Activated naive CD8-positive, alpha-beta T cell treated with anti-CD3 and anti-CD28 coated beads, Interleukin-2, amount 50 U/mL, for 24 hours (primary cell): ENCODE data around the gene ERI3.

ENCODE experiments used
- ATAC-seq: fragments of 150-1000 bp; cut with Tn5 transposase; one replicate; pipeline ENCODE4 v1.10.0; 2021
- DNase-seq: peaks from one replicate; pipeline ENCODE4 v3.0.0; 2021
- H3K27ac Mint-ChIP-seq: one replicate; pipeline ENCODE4 v1.8.0; 2021; ENCODE audit warnings: mild to moderate bottlenecking, mixed read lengths
- H3K27me3 Mint-ChIP-seq: one replicate; pipeline ENCODE4 v1.8.0; 2021; ENCODE audit warnings: mixed read lengths
- H3K36me3 Mint-ChIP-seq: one replicate; pipeline ENCODE4 v1.8.0; 2021; ENCODE audit warnings: low read depth, mixed read lengths
- H3K4me1 Mint-ChIP-seq: one replicate; pipeline ENCODE4 v1.8.0; 2021; ENCODE audit warnings: mixed read lengths
- H3K4me3 Mint-ChIP-seq: one replicate; pipeline ENCODE4 v1.8.0; 2021; ENCODE audit warnings: mild to moderate bottlenecking, moderate library complexity, mixed read lengths
- H3K9me3 Mint-ChIP-seq: one replicate; pipeline ENCODE4 v1.8.0; 2021; ENCODE audit warnings: mixed read lengths

ERI3 gene

DNA sequence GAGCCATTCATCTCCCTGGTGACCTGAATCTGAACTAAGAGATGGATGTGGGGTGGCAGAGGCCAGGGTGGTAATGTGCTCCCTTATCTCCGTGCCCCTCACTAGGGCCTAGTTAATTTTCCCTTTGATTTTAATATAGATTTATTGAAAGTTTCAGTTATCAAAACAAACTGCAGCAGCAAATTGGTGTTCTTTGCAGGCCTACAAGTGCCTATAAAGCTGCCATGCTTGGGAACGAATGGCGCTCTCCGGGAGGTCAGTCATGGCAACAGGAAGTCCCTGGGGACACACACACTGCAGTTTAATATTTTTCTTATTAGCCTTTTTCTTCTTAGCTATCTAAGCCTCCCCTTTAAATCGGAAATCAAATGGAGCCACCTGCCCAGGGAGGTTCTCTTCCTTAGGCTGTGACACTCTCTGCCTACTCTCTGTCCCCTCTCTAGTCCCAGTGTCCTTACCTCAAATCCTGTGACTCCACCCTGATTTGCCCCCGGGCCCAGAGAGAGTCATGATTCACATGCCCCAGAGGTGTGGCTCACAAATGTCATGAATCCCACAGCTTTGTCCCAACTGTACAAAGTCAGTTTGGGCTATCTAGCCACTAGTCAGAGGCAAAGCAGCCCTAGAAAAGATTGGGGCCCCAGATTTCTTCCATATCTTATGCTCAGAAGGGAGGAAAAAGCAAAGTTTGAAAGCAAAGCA, 4.3 kb upstream of the ERI3 start:
- no peaks in the 10 kb centered on the region for H3K9me3 Mint-ChIP-seq
- H3K36me3 Mint-ChIP-seq = no peaks in the 10 kb centered on the region
- no peak overlapping the region for H3K4me3 Mint-ChIP-seq
- ATAC-seq (no peak), DNase-seq (no peak)
- peaks cover 12% of the 10 kb centered on the region for H3K4me1 Mint-ChIP-seq
- H3K27ac Mint-ChIP-seq = no peak overlapping the region
- H3K27me3 Mint-ChIP-seq = no peaks in the 10 kb centered on the region

DNA sequence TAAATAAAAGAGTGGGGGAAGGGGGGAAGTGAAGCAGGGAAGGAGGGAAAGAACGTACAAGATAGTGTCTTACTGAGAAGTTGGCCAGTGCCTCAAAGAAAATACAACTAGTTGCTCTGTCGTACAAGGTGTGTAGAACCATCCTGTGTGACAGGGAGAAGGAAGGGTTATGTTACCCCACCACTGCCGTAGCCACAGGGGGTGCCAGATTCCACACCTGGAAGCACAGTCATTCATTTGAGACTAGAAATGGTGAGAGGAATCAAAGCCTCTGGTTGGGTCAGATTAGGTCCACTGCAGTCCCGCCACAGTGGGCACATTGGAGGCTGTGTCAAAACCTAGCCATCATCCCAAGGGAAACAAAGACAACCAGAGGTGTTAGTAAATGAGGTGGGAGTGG, 2.7 kb upstream of the ERI3 start:
- Mint-ChIP-seq H3K27ac (no peak overlapping the region), H3K4me1 (peaks cover 29% of the 10 kb centered on the region), H3K4me3 (no peak overlapping the region)

DNA sequence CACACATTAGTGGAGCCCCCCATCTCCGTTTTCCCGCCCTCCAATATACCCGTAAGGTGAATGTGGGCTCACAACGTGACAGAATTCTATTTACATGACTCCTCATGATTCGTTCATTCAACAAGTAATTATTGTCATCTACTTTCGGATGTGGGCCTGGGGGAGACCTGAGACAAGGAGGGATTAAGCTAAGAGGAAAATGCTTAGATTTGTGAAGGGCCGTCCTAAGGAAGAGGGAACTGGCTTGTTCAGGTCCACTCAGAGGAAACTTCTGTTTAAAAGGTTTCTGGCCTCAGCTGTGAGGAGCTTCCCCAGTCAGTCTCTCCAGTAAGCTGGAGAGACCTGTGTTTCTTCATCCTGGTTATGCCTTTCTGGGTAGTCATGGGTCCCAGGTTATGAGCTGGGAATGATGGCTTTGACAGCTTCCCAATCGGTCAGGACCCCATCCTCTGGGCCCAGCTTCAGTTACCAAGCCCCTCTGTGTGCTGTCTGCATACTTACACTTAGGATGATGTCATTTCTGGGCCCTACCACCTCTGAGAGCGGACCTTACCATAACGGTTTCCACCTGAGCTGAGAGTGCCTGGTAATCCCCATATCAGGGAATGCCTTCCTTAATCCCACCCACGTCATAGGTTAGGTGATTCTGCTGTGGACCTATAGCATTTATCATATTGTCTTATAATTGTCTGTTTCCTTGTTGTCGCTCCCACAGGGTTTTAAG, 687 bp upstream of the ERI3 start:
- Mint-ChIP-seq H3K9me3 (no peaks in the 10 kb centered on the region), H3K4me3 (peak overlapping the region; percentile 93), H3K27ac (peak overlapping the region; percentile 84), H3K36me3 (peaks cover 4% of the 10 kb centered on the region), H3K4me1 (peaks cover 31% of the 10 kb centered on the region), H3K27me3 (no peaks in the 10 kb centered on the region)
- DNase-seq (no peak), ATAC-seq (no peak)

More for the DNA sequence above, 2.7 kb upstream of the ERI3 start:
- Mint-ChIP-seq H3K9me3 (no peaks in the 10 kb centered on the region), H3K36me3 (no peaks in the 10 kb centered on the region), H3K27me3 (no peaks in the 10 kb centered on the region)
- ATAC-seq (no peak), DNase-seq (no peak)

DNA sequence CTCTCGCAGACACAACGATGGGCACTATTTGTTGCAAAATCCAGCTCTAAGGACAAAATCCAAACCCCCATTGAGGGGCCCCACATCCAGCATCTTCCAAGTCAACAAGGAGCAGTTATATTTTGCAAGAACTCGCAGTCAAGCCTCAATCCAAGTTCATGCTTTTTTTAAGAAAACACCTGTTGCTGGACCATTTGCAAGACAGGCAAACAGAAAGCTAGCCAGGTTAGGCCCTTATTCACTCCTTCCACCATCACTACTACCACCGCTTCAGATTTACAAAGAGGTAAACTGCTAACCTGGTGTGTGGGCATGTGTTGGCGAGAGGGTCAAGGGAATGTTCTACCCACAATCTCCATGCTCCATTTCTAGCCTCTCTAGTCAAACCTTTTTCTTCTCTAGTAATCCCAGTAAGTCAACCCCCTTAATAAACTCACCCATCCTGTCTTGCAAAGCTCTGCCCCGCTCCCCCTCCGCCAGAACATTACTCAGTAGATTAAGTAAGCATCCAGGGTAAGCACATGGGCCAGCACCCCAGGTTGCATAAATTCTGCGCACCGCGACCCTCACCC, 703 bp downstream of the ERI3 start:
- no peak for ATAC-seq
- Mint-ChIP-seq H3K4me1 (peaks cover 31% of the 10 kb centered on the region), H3K4me3 (peak overlapping the region; percentile 93), H3K36me3 (peaks cover 6% of the 10 kb centered on the region), H3K9me3 (no peaks in the 10 kb centered on the region), H3K27ac (peak overlapping the region; percentile 72), H3K27me3 (no peaks in the 10 kb centered on the region)
- DNase-seq = no peak

DNA sequence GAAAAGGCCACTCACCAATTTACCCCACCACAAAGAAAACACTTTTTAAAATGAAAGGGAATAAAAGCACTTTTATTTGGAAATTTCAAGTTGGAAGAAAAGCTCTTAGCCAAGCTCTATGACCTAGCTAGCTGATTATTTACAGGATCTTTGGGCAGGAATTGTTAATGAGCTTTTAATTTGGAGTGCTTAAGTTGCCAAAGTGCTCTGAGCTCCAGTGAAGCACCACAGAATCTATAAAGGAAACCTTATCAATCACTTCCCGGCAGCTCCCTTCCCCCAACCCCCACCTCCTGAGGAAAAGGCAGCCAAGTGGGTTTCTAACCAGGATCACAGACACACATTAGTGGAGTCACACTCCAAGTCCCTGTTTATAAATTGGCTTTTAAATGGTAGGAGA, 1.5 kb downstream of the ERI3 start:
- Mint-ChIP-seq H3K36me3 (peaks cover 6% of the 10 kb centered on the region), H3K9me3 (no peaks in the 10 kb centered on the region), H3K4me1 (peaks cover 31% of the 10 kb centered on the region), H3K4me3 (peak overlapping the region; percentile 93), H3K27me3 (no peaks in the 10 kb centered on the region), H3K27ac (no peak overlapping the region)
- DNase-seq (no peak), ATAC-seq (no peak)

DNA sequence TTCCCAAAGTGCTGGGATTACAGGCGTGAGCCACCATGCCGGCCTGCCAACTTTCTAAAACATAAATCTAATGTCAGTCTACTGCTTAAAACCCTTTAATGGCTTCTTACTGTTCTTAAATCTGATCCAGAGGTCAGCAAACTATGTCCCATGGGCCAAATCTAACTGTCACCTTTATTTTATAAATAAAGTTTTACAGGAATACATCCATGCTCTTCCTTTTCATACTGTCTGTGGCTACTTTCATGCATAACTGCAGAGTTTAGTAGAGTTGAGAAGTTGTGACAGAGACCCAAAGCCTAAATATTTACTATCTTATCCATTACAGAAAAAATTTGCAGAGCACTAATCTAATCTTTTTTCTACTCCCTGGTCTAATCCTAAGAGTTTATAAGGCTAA, 3.8 kb downstream of the ERI3 start:
- Mint-ChIP-seq H3K27me3 (no peaks in the 10 kb centered on the region), H3K4me1 (peaks cover 34% of the 10 kb centered on the region), H3K4me3 (no peak overlapping the region), H3K27ac (no peak overlapping the region), H3K36me3 (peaks cover 6% of the 10 kb centered on the region), H3K9me3 (no peaks in the 10 kb centered on the region)
- DNase-seq = no peak
- ATAC-seq = no peak

DNA sequence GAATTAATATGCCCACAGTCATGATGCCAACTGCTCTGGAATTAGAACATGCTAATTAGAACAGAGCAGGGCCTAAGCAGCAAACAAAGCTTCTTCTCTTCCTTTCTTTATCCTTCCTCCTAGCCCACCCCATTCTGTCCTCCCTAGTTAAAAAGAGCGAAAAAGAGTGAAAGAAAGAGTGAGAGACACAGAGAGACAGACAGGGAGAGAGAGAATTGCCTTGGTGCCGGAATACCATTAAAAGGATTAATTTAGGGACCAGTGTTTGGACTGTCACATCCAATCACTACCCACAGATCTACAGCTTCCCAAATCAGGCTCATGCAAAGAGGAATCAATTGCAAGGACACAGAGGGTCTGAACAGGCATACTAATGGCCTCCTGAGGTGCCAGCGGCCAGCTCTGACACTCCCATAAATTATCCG, 7.0 kb downstream of the ERI3 start:
- H3K36me3 Mint-ChIP-seq = peaks cover 6% of the 10 kb centered on the region
- no peaks in the 10 kb centered on the region for H3K27me3 Mint-ChIP-seq
- H3K27ac Mint-ChIP-seq = no peak overlapping the region
- H3K4me3 Mint-ChIP-seq = no peak overlapping the region
- ATAC-seq = no peak
- DNase-seq = no peak
- H3K9me3 Mint-ChIP-seq = no peaks in the 10 kb centered on the region
- H3K4me1 Mint-ChIP-seq = peaks cover 9% of the 10 kb centered on the region

DNA sequence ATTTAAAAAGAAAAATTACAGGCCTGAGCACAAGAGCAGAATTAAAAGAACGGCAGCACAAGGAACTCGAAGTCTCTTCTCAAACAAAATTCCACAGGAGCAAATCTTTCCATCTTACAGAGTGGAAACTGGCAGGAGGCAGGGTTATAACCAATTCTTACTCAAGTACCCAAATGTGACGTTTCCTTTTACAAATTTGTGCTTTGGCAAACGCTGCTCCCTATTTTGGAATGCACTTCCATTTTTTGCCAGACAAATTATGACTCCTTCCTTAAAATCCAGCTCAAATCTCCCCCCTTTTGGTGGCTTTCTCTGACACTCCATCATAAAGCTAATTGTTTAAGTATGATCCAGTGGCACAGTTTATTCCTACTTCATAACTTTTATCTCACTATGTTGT, 7.8 kb downstream of the ERI3 start:
- H3K4me3 Mint-ChIP-seq = no peak overlapping the region
- H3K27me3 Mint-ChIP-seq = no peaks in the 10 kb centered on the region
- H3K36me3 Mint-ChIP-seq = peaks cover 3% of the 10 kb centered on the region
- H3K27ac Mint-ChIP-seq = no peak overlapping the region
- H3K9me3 Mint-ChIP-seq = no peaks in the 10 kb centered on the region
- ATAC-seq (no peak), DNase-seq (no peak)
- H3K4me1 Mint-ChIP-seq = peaks cover 2% of the 10 kb centered on the region

DNA sequence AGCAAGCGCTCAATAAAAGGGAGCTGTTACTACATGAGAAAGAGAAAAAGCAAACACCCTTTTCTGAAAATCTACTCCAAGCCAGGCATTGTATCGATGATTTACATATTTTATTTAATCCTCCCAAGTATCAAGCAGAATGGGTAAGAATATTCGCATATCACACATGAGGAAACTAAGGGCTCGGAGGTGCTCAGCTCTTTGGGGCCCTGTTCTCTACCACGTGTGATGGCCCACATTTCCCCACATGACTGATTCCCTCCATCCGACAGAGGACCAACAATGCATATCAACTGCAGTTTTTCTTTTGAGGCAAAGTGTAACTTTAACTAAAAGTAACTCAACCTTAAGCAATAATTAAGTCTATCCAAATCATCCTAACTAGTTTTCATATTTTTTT, 8.2 kb downstream of the ERI3 start:
- Mint-ChIP-seq H3K36me3 (peaks cover 3% of the 10 kb centered on the region), H3K4me3 (no peak overlapping the region), H3K27me3 (no peaks in the 10 kb centered on the region), H3K27ac (no peak overlapping the region), H3K9me3 (no peaks in the 10 kb centered on the region), H3K4me1 (peaks cover 2% of the 10 kb centered on the region)
- ATAC-seq (no peak), DNase-seq (no peak)

DNA sequence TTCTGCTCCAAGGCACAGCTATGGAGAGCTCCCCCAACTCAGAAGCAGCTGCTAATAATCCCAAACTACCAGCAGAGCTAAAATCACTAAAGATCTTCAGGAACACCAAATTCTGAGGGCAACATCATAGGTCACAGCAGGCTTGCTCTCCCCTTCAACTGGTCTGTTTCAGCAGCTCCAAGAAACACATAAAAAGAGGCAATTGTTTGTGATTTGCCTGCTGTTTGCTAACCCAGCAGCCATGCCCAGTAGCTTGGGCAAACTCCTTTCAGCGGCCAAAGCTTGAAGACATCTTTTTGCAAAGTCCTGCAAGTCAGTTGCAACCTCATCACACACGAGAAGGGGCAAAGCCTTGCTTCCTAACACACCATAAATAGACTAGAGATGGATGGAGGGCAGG, 8.9 kb downstream of the ERI3 start:
- no peak overlapping the region for H3K27ac Mint-ChIP-seq
- H3K4me3 Mint-ChIP-seq = no peak overlapping the region
- no peak for DNase-seq
- peaks cover 3% of the 10 kb centered on the region for H3K36me3 Mint-ChIP-seq
- H3K4me1 Mint-ChIP-seq = peaks cover 2% of the 10 kb centered on the region
- ATAC-seq = no peak
- H3K9me3 Mint-ChIP-seq = no peaks in the 10 kb centered on the region
- H3K27me3 Mint-ChIP-seq = no peaks in the 10 kb centered on the region

DNA sequence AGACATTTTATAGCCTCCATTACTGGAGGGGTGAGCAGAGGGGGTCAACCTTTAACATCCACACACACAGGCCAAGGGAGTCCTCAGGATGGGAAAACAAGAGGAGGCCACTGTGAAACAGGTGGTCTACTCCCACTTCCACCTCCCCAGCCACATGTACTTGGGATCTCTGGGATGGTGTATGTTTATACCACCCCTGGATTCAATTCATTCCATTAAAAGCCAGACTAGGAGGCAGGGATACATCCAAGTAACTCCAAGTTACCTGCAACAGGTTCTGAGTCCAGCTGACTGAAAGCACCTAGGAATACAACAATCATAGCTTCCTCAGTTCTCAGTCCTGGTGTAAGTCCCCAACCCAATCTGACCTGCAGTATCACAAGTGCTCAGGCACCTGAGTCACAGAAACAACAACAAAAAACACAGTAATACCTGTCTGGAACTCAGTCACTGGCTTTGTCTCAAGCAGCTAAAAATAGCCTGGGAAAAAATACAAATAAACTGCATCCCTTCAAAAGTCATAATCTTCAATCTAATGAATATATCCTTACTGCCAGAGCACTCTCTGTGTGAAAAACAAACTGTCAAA, 9.8 kb downstream of the ERI3 start:
- no peaks in the 10 kb centered on the region for H3K27me3 Mint-ChIP-seq
- no peaks in the 10 kb centered on the region for H3K9me3 Mint-ChIP-seq
- no peak overlapping the region for H3K27ac Mint-ChIP-seq
- no peak overlapping the region for H3K4me3 Mint-ChIP-seq
- no peak for ATAC-seq
- no peak for DNase-seq
- peaks cover 2% of the 10 kb centered on the region for H3K4me1 Mint-ChIP-seq
- H3K36me3 Mint-ChIP-seq = peaks cover under 1% of the 10 kb centered on the region

DNA sequence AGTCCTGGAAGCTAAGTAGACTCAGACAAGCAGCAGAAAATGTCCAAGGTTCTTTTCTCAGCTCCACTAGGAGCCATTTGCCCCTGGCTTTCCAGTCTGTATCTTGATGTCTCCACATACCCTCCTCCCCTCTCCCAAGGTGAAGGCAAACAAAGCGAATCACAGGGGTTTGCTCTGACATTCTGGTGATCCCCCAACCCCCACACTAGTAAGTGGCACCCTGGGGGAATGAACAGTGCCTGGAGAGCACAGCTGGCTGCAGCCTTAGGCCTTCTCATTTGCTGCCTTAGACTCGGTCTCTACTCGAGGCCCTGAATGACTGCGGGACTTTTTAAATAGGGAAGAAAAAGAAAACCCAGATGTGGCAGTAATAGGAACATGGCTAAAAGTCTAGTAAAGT, 15.3 kb downstream of the ERI3 start:
- H3K4me1 Mint-ChIP-seq = no peaks in the 10 kb centered on the region
- peaks cover 36% of the 10 kb centered on the region for H3K36me3 Mint-ChIP-seq
- DNase-seq (no peak), ATAC-seq (no peak)
- no peak overlapping the region for H3K4me3 Mint-ChIP-seq
- no peaks in the 10 kb centered on the region for H3K27me3 Mint-ChIP-seq
- H3K27ac Mint-ChIP-seq = no peak overlapping the region
- H3K9me3 Mint-ChIP-seq = no peaks in the 10 kb centered on the region

DNA sequence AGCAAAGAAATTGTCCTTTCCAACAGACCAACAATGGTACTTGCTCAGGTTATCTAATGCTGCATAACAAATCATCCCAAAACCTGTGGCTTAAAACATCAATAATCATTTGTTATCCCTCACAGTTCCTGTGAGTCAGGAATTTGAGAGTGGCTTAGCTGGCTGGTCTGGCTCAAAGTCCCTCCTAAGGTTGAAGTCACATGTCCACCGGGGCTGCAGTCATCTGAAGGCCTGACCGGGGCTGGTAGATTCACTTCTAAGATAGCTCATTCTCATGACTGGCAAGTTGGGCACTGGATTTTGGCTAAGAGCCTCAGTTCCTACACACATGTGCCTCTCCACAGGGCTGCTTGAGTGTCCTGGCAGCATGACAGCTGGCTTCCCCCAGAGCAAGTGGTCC, 16.9 kb downstream of the ERI3 start:
- Mint-ChIP-seq H3K27me3 (no peaks in the 10 kb centered on the region), H3K36me3 (peaks cover 37% of the 10 kb centered on the region), H3K4me3 (no peak overlapping the region), H3K9me3 (no peaks in the 10 kb centered on the region), H3K27ac (no peak overlapping the region), H3K4me1 (no peaks in the 10 kb centered on the region)
- DNase-seq = no peak
- ATAC-seq = no peak

DNA sequence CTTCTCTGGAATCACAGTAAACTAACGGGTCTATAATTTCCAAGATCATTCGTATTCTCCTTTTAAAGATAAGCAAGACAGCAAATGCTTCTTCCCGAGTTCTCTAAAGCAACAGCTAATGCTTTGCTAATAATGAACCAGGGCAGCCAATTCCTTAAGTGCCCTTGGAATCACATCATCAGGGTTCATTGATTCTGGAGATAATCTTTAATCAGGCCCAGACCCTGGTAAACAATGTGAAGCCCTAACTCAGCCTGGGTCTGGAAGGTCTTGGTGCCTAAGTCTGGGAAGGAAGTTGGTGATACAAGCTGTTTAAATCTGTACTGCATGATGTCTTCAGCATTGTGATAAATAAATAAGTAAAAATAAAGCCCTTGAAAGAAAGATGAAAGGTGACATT, 18.4 kb downstream of the ERI3 start:
- no peak for ATAC-seq
- no peak overlapping the region for H3K4me3 Mint-ChIP-seq
- no peak for DNase-seq
- no peaks in the 10 kb centered on the region for H3K9me3 Mint-ChIP-seq
- H3K27me3 Mint-ChIP-seq = no peaks in the 10 kb centered on the region
- peaks cover 40% of the 10 kb centered on the region for H3K36me3 Mint-ChIP-seq
- H3K4me1 Mint-ChIP-seq = no peaks in the 10 kb centered on the region
- no peak overlapping the region for H3K27ac Mint-ChIP-seq

DNA sequence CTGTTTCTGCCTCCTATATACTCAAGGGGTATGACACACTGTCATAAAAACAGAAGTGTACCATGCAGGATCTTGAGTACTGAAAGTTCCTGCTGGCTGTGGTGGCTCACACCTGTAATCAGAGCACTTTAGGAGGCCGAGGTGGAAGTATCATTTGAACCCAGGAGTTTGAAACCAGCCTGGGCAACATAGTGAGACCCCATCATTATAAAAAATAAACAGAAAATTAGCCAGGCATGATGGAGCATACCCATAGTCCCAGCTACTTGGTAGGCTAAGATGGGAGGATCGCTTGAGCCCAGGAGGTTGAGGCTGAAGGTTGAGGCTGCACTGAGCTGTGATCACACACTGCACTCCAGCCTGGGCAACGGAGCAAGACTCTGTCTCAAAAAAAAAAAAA, 20.1 kb downstream of the ERI3 start:
- no peaks in the 10 kb centered on the region for H3K4me1 Mint-ChIP-seq
- H3K36me3 Mint-ChIP-seq = peaks cover 37% of the 10 kb centered on the region
- DNase-seq (no peak), ATAC-seq (no peak)
- no peak overlapping the region for H3K27ac Mint-ChIP-seq
- H3K4me3 Mint-ChIP-seq = no peak overlapping the region
- no peaks in the 10 kb centered on the region for H3K27me3 Mint-ChIP-seq
- H3K9me3 Mint-ChIP-seq = no peaks in the 10 kb centered on the region
